Hepatocyte (in vitro differentiated cells): ENCODE results near the gene SLC26A8.

Experiments used
- EZH2 ChIP-seq: fragments of 200-600 bp; sonication (generic); IDR thresholded peaks from 2 replicates; pipeline ENCODE4 v1.6.1; 2016; ENCODE audit warnings: antibody characterized with exemption, mild to moderate bottlenecking, borderline replicate concordance
- EZH2phosphoT487 ChIP-seq: fragments of 200-600 bp; sonication (generic); IDR thresholded peaks from one replicate; pipeline ENCODE4 v1.6.1; 2018; ENCODE audit warnings: antibody characterized with exemption, mild to moderate bottlenecking, low read depth, moderate library complexity; ENCODE audit not compliant: unreplicated experiment, severe bottlenecking
- TF ChIP-seq, protein P1 (sequence below): fragments of 200-600 bp; sonication (generic); IDR thresholded peaks from 2 replicates; pipeline ENCODE4 v1.5.1; 2016; ENCODE audit warnings: antibody characterized with exemption, mild to moderate bottlenecking; ENCODE audit not compliant: poor library complexity

DNA sequence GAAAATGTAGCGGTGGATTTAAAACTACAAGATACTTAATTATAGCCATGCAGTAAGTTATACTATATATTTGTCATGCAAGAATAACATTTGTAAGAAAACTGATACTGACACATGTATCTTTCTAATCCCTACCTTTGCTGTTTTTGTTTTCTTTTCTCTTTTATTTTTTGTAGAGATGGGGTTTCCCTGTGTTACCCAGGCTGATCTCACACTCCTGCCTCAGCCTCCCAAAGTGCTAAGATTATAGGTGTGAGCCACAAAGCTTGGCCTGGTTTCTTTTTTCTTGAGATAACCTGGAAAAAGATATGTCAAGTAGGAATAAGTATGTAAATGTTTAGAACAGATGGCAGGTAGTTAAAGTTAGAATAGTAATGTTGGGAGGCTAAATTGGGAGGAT is 47.3 kb upstream of the SLC26A8 start:
- TF ChIP-seq, protein P1, sequence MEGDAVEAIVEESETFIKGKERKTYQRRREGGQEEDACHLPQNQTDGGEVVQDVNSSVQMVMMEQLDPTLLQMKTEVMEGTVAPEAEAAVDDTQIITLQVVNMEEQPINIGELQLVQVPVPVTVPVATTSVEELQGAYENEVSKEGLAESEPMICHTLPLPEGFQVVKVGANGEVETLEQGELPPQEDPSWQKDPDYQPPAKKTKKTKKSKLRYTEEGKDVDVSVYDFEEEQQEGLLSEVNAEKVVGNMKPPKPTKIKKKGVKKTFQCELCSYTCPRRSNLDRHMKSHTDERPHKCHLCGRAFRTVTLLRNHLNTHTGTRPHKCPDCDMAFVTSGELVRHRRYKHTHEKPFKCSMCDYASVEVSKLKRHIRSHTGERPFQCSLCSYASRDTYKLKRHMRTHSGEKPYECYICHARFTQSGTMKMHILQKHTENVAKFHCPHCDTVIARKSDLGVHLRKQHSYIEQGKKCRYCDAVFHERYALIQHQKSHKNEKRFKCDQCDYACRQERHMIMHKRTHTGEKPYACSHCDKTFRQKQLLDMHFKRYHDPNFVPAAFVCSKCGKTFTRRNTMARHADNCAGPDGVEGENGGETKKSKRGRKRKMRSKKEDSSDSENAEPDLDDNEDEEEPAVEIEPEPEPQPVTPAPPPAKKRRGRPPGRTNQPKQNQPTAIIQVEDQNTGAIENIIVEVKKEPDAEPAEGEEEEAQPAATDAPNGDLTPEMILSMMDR = no peak
- TF ChIP-seq EZH2 (no peak), EZH2phosphoT487 (no peak)
